ENCODE data around the gene TCF7L2.

- TF ChIP-seq CTCF (conservative IDR thresholded peaks at IDR 0.05) (no peak), EZH2 (IDR thresholded peaks at IDR 0.05; ENCODE audit: low read depth) (no peak)
Observed at GRCh38 chr10:112960151-112960681, 10.2 kb downstream of the TCF7L2 start.
